Body of pancreas (tissue), 4 donors: Measurements from ENCODE around the gene PKNOX1.
"Not testable (repeated sequence)": the region's sequence is repeated elsewhere in the genome, so short reads cannot be mapped to it uniquely, and the experiment has no call there.

Source experiments
- CTCF ChIP-seq, 7 experiments: fragments of 450-650 bp in 4 of 7; fragments of 200-600 bp in 3 of 7; sonication (generic) in 3 of 7; IDR thresholded peaks; one replicate each; pipeline ENCODE4 v1.5.1; 2016 to 2019; ENCODE audit warnings: antibody characterized with exemption in 7 of 7
- POLR2A ChIP-seq, 3 donors: fragments of 450-650 bp; IDR thresholded peaks; one replicate each; pipeline ENCODE4 v1.6.1; 2016; ENCODE audit warnings: antibody characterized with exemption in 3 of 3, mild to moderate bottlenecking in 2 of 3

GRCh38 chr21:42967616-42968015 is 6.7 kb upstream of the PKNOX1 start:
- not testable (repeated sequence) for TF ChIP-seq POLR2A, CTCF (IDR thresholded peaks at IDR 0.05)
